H1 (cell line): ENCODE results near the gene LNPEP. TPM values are rescaled to one million over a fixed set of nuclear protein-coding genes. Genes with fewer than 3 reads are reported as not detected.

Source experiments
- CTCF ChIA-PET: fragments of 300-600 bp; sonication (Branson Sonifier 250); formaldehyde crosslinking; loops from one replicate; lab custom pipeline; 2021; ENCODE audit not compliant: partially characterized antibody; lab: Charles Lee
- POLR2A ChIA-PET: fragments of 300-600 bp; sonication (Branson Sonifier 250); formaldehyde crosslinking; loops from one replicate; lab custom pipeline; 2021; ENCODE audit warnings: inconsistent platforms; ENCODE audit not compliant: partially characterized antibody; lab: Charles Lee
- DNase-seq, 2 experiments: peaks; one replicate each; pipeline versions ENCODE4 v3.0.0 to v3.0.0-alpha.2; 2010 to 2022; ENCODE audit warnings: low spot score in 2 of 2, low read depth in 1 of 2, mixed read lengths in 1 of 2
- FAIRE-seq: peaks from 2 replicates; lab custom pipeline; 2011; peaks lifted over from hg19 to GRCh38; lab: Jason Lieb, UNC
- H2AFZ ChIP-seq: 2 replicates; pipeline ENCODE4 v1.8.1; 2012; ENCODE audit warnings: low read length, inconsistent platforms
- H2AK5ac ChIP-seq: 2 replicates; pipeline ENCODE4 v1.6.1; 2013; ENCODE audit warnings: low read depth, low read length
- H2BK120ac ChIP-seq: replicated peaks from 2 replicates; pipeline ENCODE3; 2013; ENCODE audit warnings: low read depth, low read length, inconsistent platforms
- H2BK12ac ChIP-seq: 2 replicates; pipeline ENCODE4 v1.6.1; 2013; ENCODE audit warnings: low read depth, low read length
- H2BK15ac ChIP-seq: 2 replicates; pipeline ENCODE4 v1.6.1; 2013; ENCODE audit warnings: low read length
- H2BK20ac ChIP-seq: 2 replicates; pipeline ENCODE4 v1.6.1; 2013; ENCODE audit warnings: low read length
- H2BK5ac ChIP-seq: 2 replicates; pipeline ENCODE4 v1.6.1; 2013; ENCODE audit warnings: low read depth, low read length
- H3K14ac ChIP-seq: 2 replicates; pipeline ENCODE4 v1.6.1; 2013; ENCODE audit warnings: inconsistent platforms; ENCODE audit not compliant: insufficient read length
- H3K18ac ChIP-seq: 2 replicates; pipeline ENCODE4 v1.6.1; 2013; ENCODE audit warnings: low read length; ENCODE audit errors: extremely low read depth
- H3K23ac ChIP-seq: 2 replicates; pipeline ENCODE4 v1.6.1; 2013; ENCODE audit warnings: inconsistent platforms; ENCODE audit not compliant: insufficient read length
- H3K23me2 ChIP-seq: 2 replicates; pipeline ENCODE4 v1.6.1; 2013; ENCODE audit warnings: low read depth, low read length
- H3K27ac ChIP-seq: 2 replicates; pipeline ENCODE4 v1.6.1; 2011; ENCODE audit warnings: low read depth, low read length, inconsistent platforms
- H3K27me3 ChIP-seq, 4 experiments: replicated peaks in 1 of 4; 1 replicate in 1 of 4; 2 replicates in 3 of 4; pipeline versions ENCODE4 v1.6.1 to v1.8.1; 2011 to 2013; ENCODE audit warnings: low read length in 3 of 4, mild to moderate bottlenecking in 3 of 4, inconsistent platforms in 2 of 4, mixed read lengths in 2 of 4, moderate library complexity in 1 of 4; ENCODE audit not compliant: control insufficient read depth in 3 of 4, insufficient read depth in 3 of 4; ENCODE audit errors: extremely low read depth in 1 of 4
- H3K36me3 ChIP-seq, 4 experiments: 2 replicates each; pipeline versions ENCODE4 v1.6.1 to v1.8.1; 2011 to 2013; ENCODE audit warnings: mild to moderate bottlenecking in 4 of 4, low read length in 3 of 4, moderate library complexity in 2 of 4, control low read depth in 1 of 4, inconsistent platforms in 1 of 4; ENCODE audit not compliant: insufficient read depth in 4 of 4, control insufficient read depth in 2 of 4
- H3K4ac ChIP-seq: replicated peaks from 2 replicates; pipeline ENCODE3; 2013; ENCODE audit warnings: low read length, low read depth, mixed read lengths, inconsistent platforms; ENCODE audit not compliant: insufficient read length
- H3K4me1 ChIP-seq, 4 experiments: replicated peaks in 1 of 4; 1 replicate in 1 of 4; 2 replicates in 3 of 4; pipeline versions ENCODE4 v1.6.1 to v1.8.1; 2011 to 2013; ENCODE audit warnings: low read length in 3 of 4, inconsistent platforms in 2 of 4, mixed read lengths in 1 of 4; ENCODE audit not compliant: insufficient read depth in 4 of 4, control insufficient read depth in 3 of 4
- H3K4me2 ChIP-seq, 2 experiments: 2 replicates each; pipeline versions ENCODE4 v1.6.1 to v1.8.1; 2011 to 2013; ENCODE audit warnings: low read depth in 2 of 2, low read length in 2 of 2, control low read depth in 1 of 2, inconsistent platforms in 1 of 2, mild to moderate bottlenecking in 1 of 2; ENCODE audit not compliant: insufficient read depth in 1 of 2
- H3K4me3 ChIP-seq, 4 experiments: fragments of 200-600, 300-600 bp in 1 of 4; sonication (generic), shearing (Covaris generic), sonication (Bioruptor Twin) in 1 of 4; 2 replicates each; pipeline versions ENCODE4 v1.5.1 to v1.8.1; 2011 to 2016; ENCODE audit warnings: low read length in 4 of 4, low read depth in 3 of 4, control low read depth in 2 of 4, inconsistent platforms in 2 of 4, mild to moderate bottlenecking in 2 of 4, mixed read lengths in 1 of 4, moderate library complexity in 1 of 4; ENCODE audit not compliant: insufficient read depth in 2 of 4; ENCODE audit errors: extremely low read depth in 1 of 4
- H3K56ac ChIP-seq: replicated peaks from 2 replicates; pipeline ENCODE3; 2013; ENCODE audit warnings: low read depth, mild to moderate bottlenecking, mixed read lengths, low read length, inconsistent platforms; ENCODE audit not compliant: insufficient read length
- H3K79me1 ChIP-seq: 2 replicates; pipeline ENCODE4 v1.6.1; 2013; ENCODE audit warnings: low read depth, low read length, control low read depth
- H3K79me2 ChIP-seq, 2 experiments: 2 replicates each; pipeline versions ENCODE4 v1.6.1 to v1.8.1; 2012 to 2013; ENCODE audit warnings: low read length in 2 of 2, mild to moderate bottlenecking in 2 of 2, inconsistent platforms in 1 of 2; ENCODE audit not compliant: insufficient read depth in 2 of 2, control insufficient read depth in 1 of 2
- H3K9ac ChIP-seq, 4 experiments: replicated peaks in 1 of 4; 1 replicate in 1 of 4; 2 replicates in 3 of 4; pipeline versions ENCODE4 v1.6.1 to v1.8.1; 2011 to 2013; ENCODE audit warnings: low read depth in 3 of 4, low read length in 3 of 4, control low read depth in 2 of 4, mild to moderate bottlenecking in 2 of 4, moderate library complexity in 2 of 4, inconsistent platforms in 1 of 4; ENCODE audit errors: extremely low read depth in 1 of 4
- H3K9me3 ChIP-seq, 2 experiments: 2 replicates each; pipeline versions ENCODE4 v1.6.1 to v1.8.1; 2012 to 2013; ENCODE audit warnings: mild to moderate bottlenecking in 2 of 2, moderate library complexity in 2 of 2, control low read depth in 1 of 2, inconsistent platforms in 1 of 2, low read depth in 1 of 2, low read length in 1 of 2, mixed read lengths in 1 of 2; ENCODE audit not compliant: insufficient read depth in 2 of 2
- H4K20me1 ChIP-seq, 2 experiments: replicated peaks in 1 of 2; 2 replicates each; pipeline versions ENCODE3 to v1.8.1; 2011 to 2013; ENCODE audit warnings: inconsistent platforms in 2 of 2, low read length in 2 of 2, mild to moderate bottlenecking in 1 of 2; ENCODE audit not compliant: insufficient read depth in 2 of 2, control insufficient read depth in 1 of 2
- H4K5ac ChIP-seq: 2 replicates; pipeline ENCODE4 v1.6.1; 2013; ENCODE audit warnings: low read length, low read depth, mixed read lengths, inconsistent platforms; ENCODE audit not compliant: insufficient read length
- H4K8ac ChIP-seq: 2 replicates; pipeline ENCODE4 v1.8.0; 2013; ENCODE audit warnings: mild to moderate bottlenecking, moderate library complexity, low read length, inconsistent platforms; ENCODE audit not compliant: insufficient read depth; ENCODE audit errors: extremely low read depth
- H4K91ac ChIP-seq: replicated peaks from 2 replicates; pipeline ENCODE3; 2013; ENCODE audit warnings: low read length, mixed read lengths, inconsistent platforms; ENCODE audit not compliant: insufficient read length
- JUND ChIP-seq: IDR thresholded peaks from 2 replicates; pipeline ENCODE4 v1.6.1; 2011; ENCODE audit warnings: mild to moderate bottlenecking, improper control_type of control experiment, low read length
- NRF1 ChIP-seq: IDR thresholded peaks from 2 replicates; pipeline ENCODE4 v1.6.1; 2011; ENCODE audit warnings: mild to moderate bottlenecking, low read depth, low read length, improper control_type of control experiment
- POLR2A ChIP-seq, 2 experiments: IDR thresholded peaks; 1 replicate in 1 of 2; 2 replicates in 1 of 2; pipeline ENCODE4 v1.6.1; 2011; ENCODE audit warnings: low read depth in 2 of 2, low read length in 2 of 2, mild to moderate bottlenecking in 2 of 2; ENCODE audit errors: control extremely low read depth in 1 of 2
- TAF7 ChIP-seq: optimal IDR thresholded peaks from 2 replicates; pipeline ENCODE3; 2011; ENCODE audit warnings: low read depth, mild to moderate bottlenecking, inconsistent platforms, low read length, moderate library complexity, borderline replicate concordance
- WGBS, 2 experiments: shearing (Covaris generic) in 1 of 2; methylation state at CpG; one replicate each; pipeline versions ENCODE4 v1.1.6 to v1.1.7; 2013 to 2015; ENCODE audit warnings: low lambda C conversion rate in 2 of 2, mixed read lengths in 2 of 2, inconsistent platforms in 1 of 2, low coverage in 1 of 2, missing lambda C conversion rate in 1 of 2; ENCODE audit not compliant: insufficient replicate concordance in 2 of 2, insufficient coverage in 1 of 2, insufficient read length in 1 of 2; ENCODE audit errors: extremely low coverage in 1 of 2, missing lambda C conversion rate in 1 of 2; 5-methylcytosine and 5-hydroxymethylcytosine counted together
- polyA plus RNA-seq, 7 experiments: library from polyadenylated mRNA; depleted of rRNA in 3 of 7; stranded (reverse) in 5 of 7; unstranded in 2 of 7; fragments of >200 nt in 5 of 7; fragments of 200-250 nt in 2 of 7; gene quantifications; 1 replicate in 5 of 7; 2 replicates in 1 of 7; 4 replicates in 1 of 7; pipeline versions ENCODE4 v1.2.1 to v1.2.3, GENCODE V29; 2011 to 2013; ENCODE audit warnings: missing spikeins in 2 of 7, mixed read lengths in 2 of 7
- total RNA-seq: library from RNA; stranded (reverse); fragmentation: NEBNext Ultra II Directional; extraction: Animal tissue kit (Norgen Biotek cat#: 25700); gene quantifications from 2 replicates; pipeline ENCODE4 v1.2.1, GENCODE V29; 2021
- TF ChIP-seq, protein P1 (sequence below): IDR thresholded peaks from 2 replicates; pipeline ENCODE4 v1.6.1; 2011; ENCODE audit warnings: low read length, improper control_type of control experiment

LNPEP gene
- total and polyA plus RNA-seq, 2 of the 8 experiments (the other 6 are each of a cell fraction or from before 2014, with no cell fraction given), result 1.8 to 4.5 TPM

GRCh38 chr5:96932026-96932425 is 3.9 kb upstream of the LNPEP start:
- no peak overlapping the region for H3K9ac ChIP-seq
- no peak overlapping the region for H4K5ac ChIP-seq
- H3K36me3 ChIP-seq, result no peaks in the 10 kb centered on the region
- no peak overlapping the region for H2BK120ac ChIP-seq
- H3K18ac ChIP-seq, result no peak overlapping the region
- CTCF ChIA-PET, result interaction anchor here (1.2 to 3.0 kb wide), 2 partner anchors 32 to 63 kb away, joined by 3 to 9 read pairs; no protein-coding TSS in a partner anchor
- peaks cover 0 to 7% (median 5%) of the 10 kb centered on the region in 4 experiments; a peak in 3 of 7 replicates for H3K27me3 ChIP-seq
- H3K56ac ChIP-seq, result no peak overlapping the region
- H2BK12ac ChIP-seq, result no peak overlapping the region
- H3K4me3 ChIP-seq, result no peak overlapping the region
- no peak overlapping the region for H4K91ac ChIP-seq
- H3K79me2 ChIP-seq, result no peaks in the 10 kb centered on the region; a peak in 1 of 4 replicates
- TF ChIP-seq, protein P1, sequence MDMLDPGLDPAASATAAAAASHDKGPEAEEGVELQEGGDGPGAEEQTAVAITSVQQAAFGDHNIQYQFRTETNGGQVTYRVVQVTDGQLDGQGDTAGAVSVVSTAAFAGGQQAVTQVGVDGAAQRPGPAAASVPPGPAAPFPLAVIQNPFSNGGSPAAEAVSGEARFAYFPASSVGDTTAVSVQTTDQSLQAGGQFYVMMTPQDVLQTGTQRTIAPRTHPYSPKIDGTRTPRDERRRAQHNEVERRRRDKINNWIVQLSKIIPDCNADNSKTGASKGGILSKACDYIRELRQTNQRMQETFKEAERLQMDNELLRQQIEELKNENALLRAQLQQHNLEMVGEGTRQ, result no peak
- no peak for TF ChIP-seq POLR2A (IDR thresholded peaks at IDR 0.05; ENCODE audit: control extremely low read depth in 1 of 2, low read depth in 2 of 2, low read length in 2 of 2)
- no peak for TF ChIP-seq NRF1
- no peak for TF ChIP-seq TAF7
- TF ChIP-seq JUND, result no peak
- H2BK20ac ChIP-seq, result no peak overlapping the region
- H4K8ac ChIP-seq, result no peak overlapping the region
- H3K23ac ChIP-seq, result no peak overlapping the region
- peaks cover 2 to 8% (median 6%) of the 10 kb centered on the region in 4 experiments; a peak in 3 of 7 replicates for H3K4me1 ChIP-seq
- no peak overlapping the region for H3K14ac ChIP-seq
- H3K9me3 ChIP-seq, result no peaks in the 10 kb centered on the region
- H3K23me2 ChIP-seq, result peaks cover 13% of the 10 kb centered on the region
- DNase-seq (no peak), FAIRE-seq (no peak)
- no peak overlapping the region for H3K27ac ChIP-seq
- no peak overlapping the region for H3K4me2 ChIP-seq
- H2AK5ac ChIP-seq, result no peak overlapping the region
- POLR2A ChIA-PET, result no interaction called here
- H3K4ac ChIP-seq, result no peak overlapping the region
- no peaks in the 10 kb centered on the region for H3K79me1 ChIP-seq
- no peaks in the 10 kb centered on the region for H4K20me1 ChIP-seq
- H2AFZ ChIP-seq, result no peak overlapping the region
- no peak overlapping the region for H2BK5ac ChIP-seq
- H2BK15ac ChIP-seq, result no peak overlapping the region
- 79% methylated on average over 5 of the region's 5 CpGs; no CpG with 5 or more reads in 1 of the 2 experiments for WGBS, 2 experiments
